Liver (tissue), 9 donors: ENCODE data around the gene TDP2. TPM values are rescaled to one million over a fixed set of nuclear protein-coding genes. Genes with fewer than 3 reads are reported as not detected.

Experiments
- DNase-seq: peaks from one replicate; pipeline ENCODE4 v3.0.0-alpha.2; 2017; ENCODE audit warnings: low spot score
- H3K27ac ChIP-seq, 2 donors: one replicate each; pipeline ENCODE4 v1.7.0; 2013; ENCODE audit warnings: inconsistent platforms in 2 of 2, low read length in 2 of 2, control low read depth in 1 of 2, low read depth in 1 of 2, mild to moderate bottlenecking in 1 of 2
- H3K27me3 ChIP-seq, 4 donors: one replicate each; pipeline versions ENCODE4 v1.6.1 to v1.7.0; 2013; ENCODE audit warnings: low read length in 3 of 4, inconsistent platforms in 1 of 4, mild to moderate bottlenecking in 1 of 4, moderate library complexity in 1 of 4; ENCODE audit not compliant: control insufficient read depth in 4 of 4, insufficient read depth in 4 of 4
- H3K36me3 ChIP-seq, 4 donors: one replicate each; pipeline versions ENCODE4 v1.6.1 to v1.7.0; 2013; ENCODE audit warnings: low read length in 3 of 4, mild to moderate bottlenecking in 3 of 4, low read depth in 1 of 4, moderate library complexity in 1 of 4; ENCODE audit not compliant: control insufficient read depth in 4 of 4, insufficient read depth in 3 of 4
- H3K4me1 ChIP-seq, 4 donors: one replicate each; pipeline versions ENCODE4 v1.6.1 to v1.7.0; 2013; ENCODE audit warnings: low read length in 3 of 4, mild to moderate bottlenecking in 3 of 4, moderate library complexity in 1 of 4; ENCODE audit not compliant: control insufficient read depth in 4 of 4, insufficient read depth in 4 of 4
- H3K4me3 ChIP-seq, 3 donors: one replicate each; pipeline versions ENCODE4 v1.6.1 to v1.7.0; 2013; ENCODE audit warnings: low read length in 3 of 3, control low read depth in 1 of 3, low read depth in 1 of 3, mild to moderate bottlenecking in 1 of 3
- H3K9ac ChIP-seq, 2 donors: one replicate each; pipeline ENCODE4 v1.7.0; 2013; ENCODE audit warnings: low read length in 2 of 2, mild to moderate bottlenecking in 2 of 2, moderate library complexity in 2 of 2, control low read depth in 1 of 2, low read depth in 1 of 2
- H3K9me3 ChIP-seq, 4 donors: one replicate each; pipeline versions ENCODE4 v1.6.1 to v1.7.0; 2013; ENCODE audit warnings: low read length in 3 of 4; ENCODE audit not compliant: control insufficient read depth in 4 of 4
- EGR1 ChIP-seq, 2 donors: IDR thresholded peaks; 2 replicates each; pipeline ENCODE4 v1.6.1; 2016 to 2018; ENCODE audit warnings: antibody characterized with exemption in 2 of 2, low read depth in 2 of 2
- FOXA2 ChIP-seq: IDR thresholded peaks from 2 replicates; pipeline ENCODE4 v1.6.1; 2016; ENCODE audit warnings: antibody characterized with exemption
- GABPA ChIP-seq, 2 donors: IDR thresholded peaks in 1 of 2; conservative IDR thresholded peaks in 1 of 2; 2 replicates each; pipeline ENCODE4 v1.6.1; 2016; ENCODE audit warnings: antibody characterized with exemption in 2 of 2, mild to moderate bottlenecking in 1 of 2, moderate library complexity in 1 of 2
- HNF4A ChIP-seq, 2 donors: conservative IDR thresholded peaks; 2 replicates each; pipeline ENCODE4 v1.6.1; 2016; ENCODE audit warnings: antibody characterized with exemption in 2 of 2, mild to moderate bottlenecking in 2 of 2
- HNF4G ChIP-seq: IDR thresholded peaks from 2 replicates; pipeline ENCODE4 v1.6.1; 2016; ENCODE audit warnings: antibody characterized with exemption
- JUND ChIP-seq, 2 donors: IDR thresholded peaks; 2 replicates each; pipeline ENCODE4 v1.6.1; 2016; ENCODE audit warnings: antibody characterized with exemption in 2 of 2
- MAX ChIP-seq: IDR thresholded peaks from 2 replicates; pipeline ENCODE4 v1.6.1; 2016; ENCODE audit warnings: antibody characterized with exemption
- NR2F2 ChIP-seq: IDR thresholded peaks from 2 replicates; pipeline ENCODE4 v1.6.1; 2016; ENCODE audit warnings: antibody characterized with exemption
- RAD21 ChIP-seq, 2 donors: IDR thresholded peaks; 2 replicates each; pipeline ENCODE4 v1.6.1; 2016; ENCODE audit warnings: antibody characterized with exemption in 2 of 2, mild to moderate bottlenecking in 2 of 2
- REST ChIP-seq: IDR thresholded peaks from 2 replicates; pipeline ENCODE4 v1.6.1; 2016; ENCODE audit warnings: antibody characterized with exemption, mild to moderate bottlenecking
- RXRA ChIP-seq, 2 donors: IDR thresholded peaks; 2 replicates each; pipeline ENCODE4 v1.6.1; 2017 to 2018; ENCODE audit warnings: antibody characterized with exemption in 2 of 2, mild to moderate bottlenecking in 1 of 2
- SP1 ChIP-seq: IDR thresholded peaks from 2 replicates; pipeline ENCODE4 v1.6.1; 2018; ENCODE audit warnings: antibody characterized with exemption, mild to moderate bottlenecking
- TAF1 ChIP-seq: conservative IDR thresholded peaks from 2 replicates; pipeline ENCODE4 v1.6.1; 2016; ENCODE audit warnings: antibody characterized with exemption, mild to moderate bottlenecking
- YY1 ChIP-seq: IDR thresholded peaks from 2 replicates; pipeline ENCODE4 v1.6.1; 2016; ENCODE audit warnings: antibody characterized with exemption, mild to moderate bottlenecking
- ZBTB33 ChIP-seq: IDR thresholded peaks from 2 replicates; pipeline ENCODE4 v1.6.1; 2016; ENCODE audit warnings: antibody characterized with exemption
- WGBS: extraction: QIAGEN DNeasy Blood & Tissue Kit; methylation state at CpG from one replicate; pipeline ENCODE4 v1.1.7; 2013; 5-methylcytosine and 5-hydroxymethylcytosine counted together
- polyA plus RNA-seq, 2 donors: library from polyadenylated mRNA; stranded (reverse) in 1 of 2; unstranded in 1 of 2; fragments of 200-250 nt in 1 of 2; fragments of >200 nt in 1 of 2; fragmentation: Nextera tagmentation in 1 of 2; extraction: Ambion mirVana in 1 of 2; gene quantifications; one replicate each; pipeline versions ENCODE4 v1.2.1 to v1.2.3, GENCODE V29; 2013 to 2015
- total RNA-seq, 2 donors: library from RNA; depleted of rRNA; stranded (reverse); fragments of >200 nt; gene quantifications; one replicate each; pipeline ENCODE4 v1.2.3, GENCODE V29; 2014
- TF ChIP-seq, protein P1 (sequence below): IDR thresholded peaks from 2 replicates; pipeline ENCODE4 v1.6.1; 2016; ENCODE audit warnings: antibody characterized with exemption
- TF ChIP-seq, protein P2 (sequence below): fragments of 150-350 bp; IDR thresholded peaks from 2 replicates; pipeline ENCODE4 v1.5.1; 2017; ENCODE audit warnings: improper control_type of control experiment, low read depth, low read length; ENCODE audit not compliant: missing input control
- donor health status: healthy.
- donor health status: healthy.
- donor health status: healthy.
- donor health status: healthy.
- donor health status: healthy.

TDP2 gene
- total and polyA plus RNA-seq, 4 donors = 16.5 to 24.3 (median 18.5) TPM

DNA sequence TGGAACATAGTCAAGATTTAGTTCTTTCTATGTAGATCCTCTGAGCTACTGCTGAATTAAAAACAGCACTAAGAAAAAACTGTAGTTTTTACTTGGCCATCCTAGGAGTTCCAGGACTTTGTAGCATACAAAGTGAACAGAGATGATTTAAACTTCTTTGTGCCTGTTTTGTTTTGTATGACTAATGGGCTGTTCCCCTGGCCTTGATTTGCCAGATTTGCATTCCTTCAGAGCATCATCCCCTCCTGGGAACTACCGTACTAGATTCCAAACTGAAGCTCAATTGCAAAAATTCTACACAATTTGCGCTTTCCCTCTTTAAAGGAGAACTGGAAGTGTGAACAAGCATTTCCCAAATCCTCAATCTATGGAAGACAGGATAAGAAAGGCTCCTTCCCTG, 23.3 kb upstream of the TDP2 start:
- no peak for TF ChIP-seq HNF4G
- TF ChIP-seq, protein P1, sequence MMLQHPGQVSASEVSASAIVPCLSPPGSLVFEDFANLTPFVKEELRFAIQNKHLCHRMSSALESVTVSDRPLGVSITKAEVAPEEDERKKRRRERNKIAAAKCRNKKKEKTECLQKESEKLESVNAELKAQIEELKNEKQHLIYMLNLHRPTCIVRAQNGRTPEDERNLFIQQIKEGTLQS = no peak
- no peak for TF ChIP-seq TAF1
- no peak for TF ChIP-seq RAD21 (IDR thresholded peaks at IDR 0.05)
- no peak for TF ChIP-seq EGR1 (IDR thresholded peaks at IDR 0.05; ENCODE audit: low read depth in 2 of 2)
- TF ChIP-seq FOXA2 = no peak
- TF ChIP-seq RXRA (IDR thresholded peaks at IDR 0.05) = no peak
- no peak for TF ChIP-seq NR2F2
- no peak for TF ChIP-seq GABPA (IDR thresholded peaks at IDR 0.05 in 1 of 2, conservative IDR thresholded peaks at IDR 0.05 in 1 of 2)
- Histone ChIP-seq H3K9me3 (no peaks in the 10 kb centered on the region), H3K36me3 (peaks cover 0 to 5% (median under 1%) of the 10 kb centered on the region in 4 donors), H3K9ac (no peak overlapping the region), H3K4me3 (no peak overlapping the region), H3K27me3 (no peaks in the 10 kb centered on the region), H3K27ac (no peak overlapping the region), H3K4me1 (peaks cover 0 to 23% (median 12%) of the 10 kb centered on the region in 4 donors)
- WGBS = 96% methylated on average over 2 of the region's 2 CpGs
- DNase-seq = no peak

DNA sequence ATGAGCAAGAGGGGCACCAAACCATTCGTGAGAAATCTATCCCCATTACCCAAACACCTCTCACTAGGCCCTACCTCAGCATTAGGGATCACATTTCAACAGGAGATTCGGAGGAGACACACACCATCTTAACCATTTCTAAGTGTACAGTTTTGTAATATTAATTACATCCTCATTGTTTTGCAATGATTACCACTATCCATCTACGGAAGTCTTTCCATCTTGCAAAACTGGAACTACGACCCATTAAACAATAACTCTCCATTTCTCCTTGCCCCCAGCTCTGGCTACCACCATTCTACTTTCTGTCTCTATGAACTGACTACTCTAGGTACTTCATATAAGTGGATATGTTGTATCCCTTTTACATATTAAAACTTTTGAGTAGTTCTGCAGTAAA, 20.2 kb upstream of the TDP2 start:
- peaks cover 0 to 19% (median 9%) of the 10 kb centered on the region in 4 donors for H3K4me1 ChIP-seq
- H3K27ac ChIP-seq = no peak overlapping the region
- H3K9ac ChIP-seq = no peak overlapping the region
- DNase-seq = no peak
- H3K9me3 ChIP-seq = no peaks in the 10 kb centered on the region
- no peak overlapping the region for H3K4me3 ChIP-seq
- WGBS = 91% methylated on average over 4 of the region's 4 CpGs
- TF ChIP-seq, protein P2, sequence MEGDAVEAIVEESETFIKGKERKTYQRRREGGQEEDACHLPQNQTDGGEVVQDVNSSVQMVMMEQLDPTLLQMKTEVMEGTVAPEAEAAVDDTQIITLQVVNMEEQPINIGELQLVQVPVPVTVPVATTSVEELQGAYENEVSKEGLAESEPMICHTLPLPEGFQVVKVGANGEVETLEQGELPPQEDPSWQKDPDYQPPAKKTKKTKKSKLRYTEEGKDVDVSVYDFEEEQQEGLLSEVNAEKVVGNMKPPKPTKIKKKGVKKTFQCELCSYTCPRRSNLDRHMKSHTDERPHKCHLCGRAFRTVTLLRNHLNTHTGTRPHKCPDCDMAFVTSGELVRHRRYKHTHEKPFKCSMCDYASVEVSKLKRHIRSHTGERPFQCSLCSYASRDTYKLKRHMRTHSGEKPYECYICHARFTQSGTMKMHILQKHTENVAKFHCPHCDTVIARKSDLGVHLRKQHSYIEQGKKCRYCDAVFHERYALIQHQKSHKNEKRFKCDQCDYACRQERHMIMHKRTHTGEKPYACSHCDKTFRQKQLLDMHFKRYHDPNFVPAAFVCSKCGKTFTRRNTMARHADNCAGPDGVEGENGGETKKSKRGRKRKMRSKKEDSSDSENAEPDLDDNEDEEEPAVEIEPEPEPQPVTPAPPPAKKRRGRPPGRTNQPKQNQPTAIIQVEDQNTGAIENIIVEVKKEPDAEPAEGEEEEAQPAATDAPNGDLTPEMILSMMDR = no peak
- TF ChIP-seq RAD21 (IDR thresholded peaks at IDR 0.05) (no peak), MAX (no peak)
- peaks cover 0 to 5% (median under 1%) of the 10 kb centered on the region in 4 donors for H3K36me3 ChIP-seq
- no peaks in the 10 kb centered on the region for H3K27me3 ChIP-seq

DNA sequence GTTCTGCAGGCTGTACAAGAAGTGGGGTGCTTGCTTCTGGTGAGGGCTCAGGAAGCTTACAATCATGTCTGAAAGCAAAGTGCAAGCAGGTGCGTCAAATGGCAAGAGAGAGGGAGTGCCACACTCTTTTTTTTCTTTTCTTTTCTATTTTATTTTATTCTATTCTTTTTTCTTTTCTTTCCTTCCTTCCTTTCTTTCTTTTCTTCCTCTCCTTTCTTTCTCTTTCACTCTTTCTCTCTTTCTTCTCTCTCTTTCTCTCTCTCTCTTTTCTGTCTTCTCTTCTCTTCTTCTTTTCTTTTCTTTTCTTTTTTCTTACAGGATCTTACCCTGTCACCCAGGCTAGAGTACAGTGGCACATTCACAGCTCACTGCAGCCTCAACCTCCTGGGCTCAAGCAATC, 19.7 kb upstream of the TDP2 start:
- Histone ChIP-seq H3K27me3 (no peaks in the 10 kb centered on the region), H3K4me1 (peaks cover 0 to 18% (median 5%) of the 10 kb centered on the region in 4 donors), H3K9me3 (no peaks in the 10 kb centered on the region), H3K27ac (no peak overlapping the region), H3K4me3 (no peak overlapping the region), H3K9ac (no peak overlapping the region), H3K36me3 (peaks cover 0 to 5% (median under 1%) of the 10 kb centered on the region in 4 donors)
- TF ChIP-seq, protein P1 = no peak
- no peak for TF ChIP-seq REST
- TF ChIP-seq JUND (IDR thresholded peaks at IDR 0.05) = no peak
- no peak for TF ChIP-seq YY1
- no peak for TF ChIP-seq EGR1 (IDR thresholded peaks at IDR 0.05; ENCODE audit: low read depth in 2 of 2)
- no peak for TF ChIP-seq HNF4G
- TF ChIP-seq SP1 = no peak
- TF ChIP-seq TAF1 = no peak
- TF ChIP-seq GABPA (IDR thresholded peaks at IDR 0.05 in 1 of 2, conservative IDR thresholded peaks at IDR 0.05 in 1 of 2) = no peak
- no peak for TF ChIP-seq RXRA (IDR thresholded peaks at IDR 0.05)
- no peak for TF ChIP-seq RAD21 (IDR thresholded peaks at IDR 0.05)
- no peak for TF ChIP-seq HNF4A (conservative IDR thresholded peaks at IDR 0.05)
- no peak for TF ChIP-seq ZBTB33
- no peak for TF ChIP-seq MAX
- 96% methylated on average over 1 of the region's 1 CpG for WGBS
- DNase-seq = no peak
